K562 (cell line): Measurements from ENCODE around the gene UBA52. TPM values are rescaled to one million over a fixed set of nuclear protein-coding genes. Genes with fewer than 3 reads are reported as not detected.

Experiments
- BACH1 ChIP-seq: fragments of 200-800 bp; sonication (Bioruptor generic); IDR thresholded peaks from 2 replicates; pipeline ENCODE4 v1.6.1; 2016; ENCODE audit warnings: missing genetic modification characterization, missing compliant biosample characterization
- CBX8 ChIP-seq: fragments of 200-600 bp; sonication (generic); IDR thresholded peaks from 2 replicates; pipeline ENCODE4 v1.6.1; 2012; ENCODE audit warnings: borderline replicate concordance, mixed run types, low read depth, mild to moderate bottlenecking, moderate library complexity, mixed read lengths, low read length, control low read depth, inconsistent platforms; ENCODE audit not compliant: poor library complexity, severe bottlenecking; ENCODE audit errors: extremely low read depth
- CEBPZ ChIP-seq: fragments of 150-350 bp; IDR thresholded peaks from 2 replicates; pipeline ENCODE4 v1.6.1; 2014; ENCODE audit warnings: low read depth, mild to moderate bottlenecking, low read length, borderline replicate concordance
- E2F8 ChIP-seq: fragments of 450-650 bp; IDR thresholded peaks from 2 replicates; pipeline ENCODE4 v1.7.1; 2018; ENCODE audit warnings: mild to moderate bottlenecking, low read depth; ENCODE audit not compliant: partially characterized antibody
- E4F1 ChIP-seq: fragments of 250-450 bp; sonication (Bioruptor Pico); IDR thresholded peaks from 2 replicates; pipeline ENCODE4 v1.5.0; 2021; ENCODE audit warnings: mild to moderate bottlenecking, borderline replicate concordance
- HNRNPH1 ChIP-seq: fragments of 200-400 bp; formaldehyde crosslinking; optimal IDR thresholded peaks from 2 replicates; pipeline ENCODE3; 2017; ENCODE audit warnings: low read depth, mild to moderate bottlenecking, low read length, moderate library complexity
- HNRNPK ChIP-seq: fragments of 200-400 bp; formaldehyde crosslinking; IDR thresholded peaks from one replicate; pipeline ENCODE4 v1.6.1; 2018; ENCODE audit warnings: mild to moderate bottlenecking, low read depth, low read length; ENCODE audit not compliant: poor library complexity, severe bottlenecking
- IRF9 ChIP-seq: fragments of 450-650 bp; IDR thresholded peaks from 2 replicates; pipeline ENCODE4 v1.6.1; 2016; ENCODE audit warnings: missing biosample characterization, missing genetic modification characterization
- PBX2 ChIP-seq, 2 experiments: IDR thresholded peaks in 1 of 2; conservative IDR thresholded peaks in 1 of 2; 2 replicates each; pipeline ENCODE4 v1.6.1; 2016; ENCODE audit warnings: low read depth in 2 of 2, mild to moderate bottlenecking in 1 of 2, missing compliant biosample characterization in 1 of 2, missing genetic modification characterization in 1 of 2, moderate library complexity in 1 of 2
- PURB ChIP-seq: sonication (generic); formaldehyde crosslinking; IDR thresholded peaks from 2 replicates; pipeline ENCODE4 v1.9.0; 2021; ENCODE audit warnings: low read depth, mild to moderate bottlenecking, missing genetic modification reagents
- U2AF1 ChIP-seq: fragments of 200-400 bp; formaldehyde crosslinking; optimal IDR thresholded peaks from 2 replicates; pipeline ENCODE3; 2017; ENCODE audit warnings: mild to moderate bottlenecking, low read depth, low read length, moderate library complexity
- polyA plus RNA-seq, 8 experiments: library from polyadenylated mRNA; depleted of rRNA in 4 of 8; stranded (reverse) in 5 of 8; unstranded in 3 of 8; fragments of >200 nt; fragmentation: Nextera tagmentation in 2 of 8; fragmentation: Illumina TruSeq in 1 of 8; extraction: Ambion mirVana in 2 of 8; extraction: Trizol in 1 of 8; gene quantifications; 2 replicates each; pipeline versions ENCODE4 v1.2.1 to v1.2.3, GENCODE V29; 2011 to 2014; ENCODE audit warnings: inconsistent platforms in 1 of 8, missing spikeins in 1 of 8
- total RNA-seq, 7 experiments: library from RNA; depleted of rRNA in 6 of 7; stranded (reverse); fragments of >200 nt in 6 of 7; fragmentation: Illumina TruSeq in 2 of 7; extraction: Trizol in 2 of 7; gene quantifications; 2 replicates each; pipeline versions ENCODE4 v1.2.1 to v1.2.3, GENCODE V29; 2011 to 2021; ENCODE audit warnings: low replicate concordance in 1 of 7

Gene UBA52
- total and polyA plus RNA-seq, 9 of the 15 experiments (the other 6 are each of a cell fraction or from before 2014, with no cell fraction given) = 1,110 to 2,751 (median 1,733) TPM

- peak; percentile 79 for TF ChIP-seq E2F8
- TF ChIP-seq U2AF1 = peak; percentile 93
- TF ChIP-seq HNRNPK = no peak
- no peak for TF ChIP-seq PURB (CRISPR knock-in tag)
- no peak for TF ChIP-seq CBX8
- TF ChIP-seq BACH1 (tag) = no peak
- no peak for TF ChIP-seq CEBPZ
- TF ChIP-seq E4F1 (CRISPR knock-in tag) = no peak
- TF ChIP-seq PBX2 (CRISPR knock-in tag; IDR thresholded peaks at IDR 0.05; ENCODE audit: low read depth) = no peak
- no peak for TF ChIP-seq PBX2 (tag; conservative IDR thresholded peaks at IDR 0.05; ENCODE audit: low read depth)
- TF ChIP-seq IRF9 (tag) = no peak
- peak; percentile 56 for TF ChIP-seq HNRNPH1
Observed at GRCh38 chr19:18571564-18572344, at the start of gene UBA52 (continued).
